Activated CD4-positive, alpha-beta T cell treated with anti-CD3 and anti-CD28 coated beads for 24 hours (primary cell): ENCODE measurements around the gene MRPS34.

Experiments
- DNase-seq, 2 donors: peaks; one replicate each; pipeline ENCODE4 v3.0.0-alpha.2; 2020; ENCODE audit warnings: low read depth in 2 of 2

MRPS34 gene

GRCh38 chr16:1794908-1795666, 22.2 kb upstream of the MRPS34 start:
- DNase-seq, result no peak

DNA sequence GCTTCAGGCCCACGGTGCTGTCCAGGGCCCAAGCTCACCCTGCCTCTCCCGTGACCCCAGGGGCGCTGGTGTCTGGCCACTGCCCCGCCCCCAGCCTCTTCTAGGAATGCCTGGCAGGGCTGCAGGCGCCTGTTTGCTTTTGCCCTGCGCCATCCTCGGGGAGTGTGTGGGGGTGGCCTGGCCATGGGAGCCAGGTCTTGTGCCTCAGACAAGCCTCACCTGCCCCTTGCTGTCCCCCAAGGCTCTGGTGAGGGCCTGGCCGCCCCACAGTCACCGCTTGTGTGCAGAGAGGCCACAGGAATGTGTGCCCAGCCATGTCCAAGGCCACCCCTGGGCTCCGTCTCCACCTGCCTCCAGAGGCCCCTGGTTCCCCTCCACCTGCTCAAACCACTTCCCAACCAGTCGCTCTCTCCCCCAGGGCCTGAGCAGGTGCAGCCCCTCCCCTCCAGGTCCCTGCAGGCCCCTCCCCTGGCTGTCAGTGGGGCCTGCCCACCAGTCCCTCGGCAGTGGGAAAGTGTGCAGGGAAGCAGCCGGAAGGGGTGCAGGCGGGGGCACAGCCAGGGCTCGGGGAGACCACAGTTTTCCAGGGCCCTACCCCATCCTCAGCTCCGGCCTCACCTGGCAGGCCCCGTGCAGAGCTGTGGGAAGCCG, 21.4 kb upstream of the MRPS34 start:
- no peak for DNase-seq

DNA sequence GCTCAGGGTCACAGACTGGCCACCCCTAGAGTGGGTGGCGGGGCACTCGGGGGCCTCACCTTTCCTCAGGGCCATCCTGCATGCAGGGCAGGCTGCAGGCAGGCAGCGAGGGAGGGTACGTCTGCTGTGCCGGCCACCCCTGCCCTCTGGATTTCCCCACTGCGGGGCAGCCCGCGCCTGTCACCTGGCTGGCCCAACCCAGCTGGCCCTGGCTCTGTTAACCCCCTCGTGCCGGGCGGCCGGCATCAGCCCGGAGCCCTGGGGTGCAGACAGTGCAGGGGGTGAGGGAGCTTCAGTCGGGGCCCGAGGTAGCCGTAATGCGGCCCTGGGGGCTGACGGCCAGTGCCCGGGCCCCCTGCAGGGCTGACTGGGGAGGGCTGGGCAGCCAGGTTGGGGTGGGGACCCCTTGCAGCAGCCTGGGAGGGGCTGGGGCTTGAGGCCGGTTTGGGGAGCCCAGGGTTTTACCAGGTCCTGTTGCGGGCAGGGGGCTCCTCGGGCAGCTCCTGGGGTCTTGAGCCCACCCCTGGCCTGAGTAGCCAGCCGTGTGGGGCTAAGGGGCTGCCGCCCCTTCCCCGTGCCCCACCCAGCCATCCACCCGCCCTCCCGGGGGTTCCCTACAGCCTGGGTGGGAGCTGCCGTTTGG, 20.8 kb upstream of the MRPS34 start, which contains the start of gene IGFALS:
Gene IGFALS (minus strand): TSS at position 128 of the 643 bp plus-strand sequence. CDS start 53 bp downstream, at position 75.
- no peak for DNase-seq

DNA sequence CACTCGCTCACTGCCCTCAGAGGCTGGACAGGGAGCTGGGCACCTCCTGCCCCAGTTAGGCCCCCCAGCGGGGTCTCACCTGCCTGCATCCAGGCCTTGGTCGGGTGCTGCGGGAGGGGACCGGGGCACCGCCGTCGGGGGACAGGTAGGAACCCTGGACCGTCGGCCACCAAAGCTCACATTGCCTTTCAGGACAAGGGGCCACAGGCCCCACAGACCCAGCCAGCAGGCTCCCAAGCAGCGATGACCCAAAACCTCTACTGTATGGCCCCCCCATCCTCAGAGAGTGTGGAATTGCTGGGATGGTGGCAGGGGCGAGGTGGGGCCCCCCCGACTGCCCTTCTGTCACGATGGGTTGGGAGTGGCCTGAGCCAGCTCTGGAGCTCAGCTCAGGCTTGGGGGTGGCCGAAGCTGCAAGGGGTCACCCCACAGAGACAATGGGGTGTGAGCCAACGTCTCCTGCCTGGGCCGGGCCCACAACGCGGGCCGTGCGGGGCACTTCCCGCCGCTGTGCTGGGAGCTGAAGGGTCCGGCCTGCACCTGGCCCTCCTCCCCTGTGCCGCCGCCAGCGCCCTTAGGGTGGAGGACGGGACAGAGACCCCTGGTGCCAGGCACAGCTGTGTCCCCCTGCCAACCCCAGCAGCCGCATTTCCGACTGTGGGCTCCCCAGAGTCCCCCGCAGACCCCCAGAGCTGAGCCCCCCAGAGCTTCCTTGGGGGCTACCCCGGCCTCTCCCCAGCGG, 20.1 kb upstream of the MRPS34 start:
- DNase-seq, result no peak

DNA sequence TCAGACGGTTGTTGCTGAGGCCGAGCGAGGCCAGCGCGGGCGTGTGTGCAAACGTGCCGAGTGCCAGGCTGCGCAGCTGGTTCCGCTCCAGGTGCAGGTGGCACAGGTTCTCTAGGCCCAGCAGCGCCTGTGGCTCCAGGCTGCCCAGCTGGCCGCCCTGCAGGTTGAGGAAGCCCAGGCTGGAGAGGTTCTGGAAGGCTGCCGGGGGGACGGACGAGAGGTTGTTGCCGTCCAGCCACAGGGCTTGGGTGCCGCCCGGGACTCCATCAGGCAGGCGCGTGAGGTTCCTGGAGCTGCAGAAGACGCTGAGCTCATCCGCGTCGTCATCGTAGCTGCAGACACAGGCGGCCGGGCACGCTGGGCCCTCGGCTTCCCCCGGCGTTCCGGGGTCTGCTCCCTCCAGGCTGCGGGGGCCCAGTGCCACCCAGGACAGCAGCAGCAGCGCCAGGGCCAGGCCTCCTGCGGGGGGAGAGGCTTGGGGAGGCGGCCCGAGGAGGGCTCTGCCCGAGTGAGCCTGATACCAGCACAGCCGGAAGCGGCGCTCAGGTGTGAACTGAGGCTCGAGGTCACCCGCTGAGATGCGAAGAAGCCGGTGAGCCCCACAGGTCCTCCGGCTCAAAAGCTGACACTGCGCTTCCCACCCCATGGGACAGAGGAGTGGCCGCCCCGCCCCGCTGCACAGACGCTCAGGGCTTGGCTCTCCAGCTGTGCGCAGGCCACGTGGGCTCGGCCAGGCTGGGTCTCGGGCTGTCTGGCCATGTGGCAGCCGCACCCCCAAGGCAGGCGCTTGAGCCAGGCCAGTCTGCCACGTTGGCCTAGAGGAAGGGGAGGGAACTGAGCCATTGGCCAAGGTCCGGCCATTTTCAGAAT, 19.2 kb upstream of the MRPS34 start:
- DNase-seq, result no peak

GRCh38 chr16:1791256-1791942, 18.5 kb upstream of the MRPS34 start:
- DNase-seq, result no peak

GRCh38 chr16:1790611-1791255, 17.8 kb upstream of the MRPS34 start:
- DNase-seq, result no peak

- no peak for DNase-seq
These were observed 17.3 kb upstream of the MRPS34 start for GRCh38 chr16:1790261-1790610.

DNA sequence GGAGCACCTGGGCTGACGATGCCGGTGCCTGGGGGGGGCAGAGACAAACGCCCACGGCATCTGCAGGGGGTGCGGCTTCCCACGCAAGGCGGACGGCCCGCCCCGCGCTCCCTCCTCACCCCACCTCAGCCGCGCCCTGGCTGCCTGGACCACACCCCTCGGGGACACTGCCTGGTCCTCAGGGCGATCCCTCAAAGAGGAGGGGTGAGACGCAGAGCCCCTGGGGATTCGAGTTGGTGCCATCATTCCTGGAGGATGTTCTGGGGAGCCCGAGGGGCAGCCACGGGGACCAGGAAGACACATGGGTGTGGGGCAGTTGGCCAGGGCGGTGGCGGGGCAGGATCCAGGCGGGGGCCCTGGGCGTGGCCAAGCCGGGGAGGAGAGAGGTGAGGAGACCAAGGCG, 16.7 kb upstream of the MRPS34 start:
- DNase-seq, result no peak

DNA sequence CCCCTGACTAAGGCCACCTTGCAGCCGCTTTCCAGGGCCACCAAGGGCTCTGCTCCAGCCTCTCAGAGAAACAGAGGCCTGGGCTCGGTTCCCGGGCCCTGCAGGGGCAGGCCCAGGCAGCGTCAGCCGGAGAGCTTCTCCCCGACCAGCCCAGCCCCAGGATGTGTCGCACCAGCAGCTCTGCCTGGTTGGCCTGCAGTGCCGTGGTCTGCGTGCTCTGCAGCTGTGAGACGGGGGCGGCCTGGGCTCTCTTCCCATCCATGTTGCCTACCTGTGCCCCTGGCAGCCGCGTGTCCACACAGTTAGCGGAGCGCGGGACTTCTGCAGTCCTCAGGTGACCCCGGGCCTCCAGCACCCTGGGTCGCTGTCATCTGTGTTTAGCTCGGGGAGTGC, 15.8 kb upstream of the MRPS34 start:
- no peak for DNase-seq

GRCh38 chr16:1788095-1788707, 15.3 kb upstream of the MRPS34 start:
- DNase-seq, result no peak

DNA sequence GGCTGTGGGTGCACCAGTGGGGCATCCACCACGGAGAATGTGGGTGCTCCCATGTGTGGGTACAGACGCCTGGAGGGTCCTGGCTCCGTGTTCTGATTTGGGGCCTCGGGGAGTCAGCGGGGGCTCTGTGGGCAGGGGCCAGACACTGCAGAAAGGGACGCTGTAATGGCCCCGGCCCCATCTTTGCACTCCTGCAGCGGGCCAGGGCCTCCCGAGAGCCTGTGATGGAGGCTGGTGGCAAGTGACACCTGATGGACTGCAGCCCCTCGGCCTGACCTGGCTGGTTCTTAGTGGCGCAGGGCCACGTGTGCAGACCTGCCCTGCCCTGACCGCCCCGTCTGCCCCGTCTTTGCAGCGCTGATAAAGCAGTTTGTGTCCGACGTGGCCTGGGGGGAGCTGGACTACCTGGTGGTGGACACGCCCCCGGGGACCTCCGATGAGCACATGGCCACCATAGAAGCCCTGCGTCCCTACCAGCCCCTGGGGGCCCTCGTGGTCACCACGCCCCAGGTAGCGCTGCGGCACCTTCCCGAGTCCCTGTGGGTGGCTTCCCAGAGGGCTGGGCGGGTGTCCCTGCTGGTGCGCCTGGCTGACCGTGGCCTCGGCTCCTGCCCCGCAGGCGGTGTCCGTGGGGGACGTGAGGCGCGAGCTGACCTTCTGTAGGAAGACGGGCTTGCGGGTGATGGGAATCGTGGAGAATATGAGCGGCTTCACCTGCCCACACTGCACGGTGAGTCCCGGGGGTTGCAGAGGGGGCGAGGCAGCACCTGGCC, 14.6 kb upstream of the MRPS34 start:
- DNase-seq, result no peak

DNA sequence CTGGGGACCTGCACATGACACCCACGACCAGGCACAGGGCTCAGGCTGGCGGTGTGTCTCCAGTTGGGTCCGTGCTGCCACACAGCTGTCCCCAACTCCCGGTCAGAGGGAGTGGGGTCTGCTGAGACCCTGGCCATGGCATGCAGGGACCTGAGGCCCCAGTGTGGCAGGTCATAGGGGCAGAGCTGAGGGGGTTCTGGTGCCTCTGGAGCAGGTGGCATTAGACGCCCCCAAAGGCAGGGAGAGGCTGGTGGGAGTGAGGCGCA, 14.1 kb upstream of the MRPS34 start:
- DNase-seq, result no peak

DNA sequence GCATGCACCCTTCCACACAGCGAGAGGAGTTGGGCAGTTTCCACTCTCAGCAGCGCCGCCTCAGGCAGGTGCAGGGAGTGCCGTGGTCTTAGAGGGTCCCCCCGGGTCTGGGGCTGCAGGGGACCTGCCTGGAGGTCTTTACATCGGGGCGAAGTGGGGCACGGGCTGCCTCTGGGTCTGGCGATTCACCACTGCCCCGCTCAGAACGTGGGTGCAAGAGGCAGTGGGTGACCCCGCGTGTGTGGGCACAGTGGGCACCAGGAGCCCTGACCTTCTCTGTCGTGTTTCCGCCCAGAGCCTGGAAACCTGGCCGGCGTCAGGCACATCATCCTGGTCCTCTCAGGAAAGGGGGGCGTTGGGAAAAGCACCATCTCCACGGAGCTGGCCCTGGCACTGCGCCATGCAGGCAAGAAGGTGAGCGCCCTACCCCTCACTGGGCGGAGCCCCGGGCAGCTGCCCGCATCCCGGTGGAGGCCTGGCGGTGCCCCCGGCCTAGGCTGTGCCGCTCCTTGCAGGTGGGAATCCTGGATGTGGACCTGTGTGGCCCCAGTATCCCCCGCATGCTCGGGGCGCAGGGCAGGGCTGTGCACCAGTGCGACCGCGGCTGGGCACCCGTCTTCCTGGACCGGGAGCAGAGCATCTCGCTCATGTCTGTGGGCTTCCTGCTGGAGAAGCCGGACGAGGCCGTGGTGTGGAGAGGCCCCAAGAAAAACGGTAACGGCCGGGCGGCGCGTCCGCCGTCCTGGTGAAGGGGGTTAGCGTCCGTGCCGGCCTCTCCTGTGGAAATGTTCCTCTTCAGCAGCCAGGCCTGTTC, 13.5 kb upstream of the MRPS34 start:
- DNase-seq, result no peak

DNA sequence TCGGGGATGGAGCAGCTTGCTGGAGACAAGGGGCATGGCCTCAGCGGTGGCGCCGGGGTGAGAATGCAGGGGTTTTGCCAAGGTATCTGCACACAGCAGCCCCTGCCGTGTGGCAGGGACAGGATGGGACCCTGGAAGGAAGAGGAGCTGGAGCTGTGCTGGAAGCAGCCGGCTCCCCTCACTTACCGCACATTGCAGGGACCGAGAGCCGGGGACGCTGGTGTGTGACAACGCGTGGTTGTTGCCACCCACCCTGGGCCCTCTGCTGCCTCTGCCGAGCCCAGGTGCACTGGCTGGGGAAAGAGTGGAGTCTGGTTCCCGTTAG, 12.9 kb upstream of the MRPS34 start:
- no peak for DNase-seq

GRCh38 chr16:1784977-1785845, 12.3 kb upstream of the MRPS34 start:
- DNase-seq, result no peak

DNA sequence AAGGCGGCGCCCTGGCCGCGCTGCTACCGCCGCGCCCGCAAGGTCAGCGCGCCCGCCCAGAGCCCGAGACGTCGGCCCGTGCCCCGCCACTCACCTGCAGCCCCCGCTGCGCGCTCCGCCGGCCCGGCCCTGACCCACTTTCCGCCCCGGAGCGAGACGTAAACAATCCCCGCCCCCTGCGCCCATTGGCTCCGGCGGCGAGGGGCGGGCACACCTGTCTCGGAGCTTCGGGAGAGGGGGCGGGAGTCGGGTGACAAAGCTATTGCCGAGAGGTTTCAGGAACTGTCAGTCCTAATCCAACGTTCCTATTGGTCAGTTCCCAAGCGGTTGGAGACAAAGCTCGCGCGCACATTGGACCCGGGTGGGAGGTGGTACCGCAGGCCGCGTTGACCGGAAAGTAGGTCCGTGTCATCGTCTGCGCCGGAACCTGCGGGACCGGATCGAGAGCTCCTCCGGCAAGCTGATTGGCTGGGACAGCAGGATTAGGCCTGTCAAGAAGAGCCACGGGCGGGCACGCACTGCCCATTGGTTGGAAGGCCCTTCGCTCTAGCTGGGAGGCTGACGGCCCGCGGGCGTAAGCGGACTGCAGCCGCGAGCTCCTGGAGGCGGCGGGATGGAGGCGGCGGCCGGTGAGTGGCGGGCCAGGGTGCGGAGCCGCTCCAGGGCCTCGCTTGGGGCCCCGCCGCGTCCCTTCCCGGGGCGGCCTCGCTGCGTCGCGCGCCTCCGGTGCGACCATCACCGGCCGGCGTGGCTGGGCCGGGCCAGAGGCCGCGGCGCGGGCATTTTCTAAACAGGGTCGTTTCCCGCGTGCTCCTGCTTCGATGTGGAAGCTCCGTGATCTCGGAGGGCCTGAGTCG, 9.7 kb upstream of the MRPS34 start, which contains the start of the genes NUBP2 and SPSB3:
Gene NUBP2 (plus strand): TSS at position 553 of the 857 bp plus-strand sequence. CDS start 61 bp downstream, at position 614.
Gene SPSB3 (minus strand): TSS at position 164 of the 857 bp plus-strand sequence. CDS start 1,088 bp downstream, outside the sequence.
- peak; percentile 92 to 96 for DNase-seq
